Raji (cell line): ENCODE measurements around the gene CREBRF.

ENCODE experiments used
- POLR2A ChIP-seq: IDR thresholded peaks from 2 replicates; pipeline ENCODE4 v1.6.1; 2011; ENCODE audit warnings: low read depth, low read length, control low read depth; ENCODE audit not compliant: insufficient read depth

Gene CREBRF

DNA sequence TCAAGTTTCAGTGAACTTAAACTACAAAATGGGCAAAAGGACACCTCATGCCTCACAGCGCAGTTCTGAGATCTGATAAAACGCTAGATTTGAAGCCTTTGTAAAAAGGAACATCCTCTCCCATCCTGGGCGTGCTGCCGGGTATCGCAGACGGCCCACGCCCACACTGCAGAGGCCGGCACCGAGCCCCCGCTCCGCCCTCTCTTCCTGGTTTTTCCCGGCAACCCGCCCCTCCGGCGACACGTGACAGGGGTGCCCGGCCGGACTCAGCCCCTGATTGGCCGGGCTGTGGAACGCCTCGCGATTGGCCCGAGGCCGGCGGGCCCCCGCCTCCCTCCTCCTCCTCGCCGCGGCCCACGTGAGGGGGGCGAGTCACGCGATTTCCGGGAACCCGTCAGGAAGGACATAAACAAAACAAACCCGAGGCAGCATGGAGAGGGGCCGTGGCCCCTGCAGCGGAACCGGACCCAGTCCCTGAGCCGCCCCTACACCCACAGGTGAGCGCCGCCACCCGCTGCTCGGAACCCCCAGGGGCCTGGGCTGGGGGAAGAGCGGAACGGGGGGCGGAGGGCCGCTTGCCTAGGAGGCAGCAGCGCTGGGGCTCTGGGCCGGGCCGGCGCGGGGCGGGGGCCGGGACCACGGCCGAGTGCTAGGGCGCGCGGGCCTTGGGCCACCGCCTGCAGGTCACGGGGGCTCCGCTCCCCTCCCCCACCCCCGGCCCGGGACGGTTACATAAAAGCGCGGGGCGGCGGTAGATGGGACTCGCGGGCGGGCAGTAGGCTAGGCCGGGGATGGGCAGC is at the start of gene CREBRF:
CREBRF (plus strand) TSS at position 370 of the 800 bp plus-strand sequence. CDS start 24,424 bp downstream, outside the sequence.
- peak; percentile 91 for TF ChIP-seq POLR2A

DNA sequence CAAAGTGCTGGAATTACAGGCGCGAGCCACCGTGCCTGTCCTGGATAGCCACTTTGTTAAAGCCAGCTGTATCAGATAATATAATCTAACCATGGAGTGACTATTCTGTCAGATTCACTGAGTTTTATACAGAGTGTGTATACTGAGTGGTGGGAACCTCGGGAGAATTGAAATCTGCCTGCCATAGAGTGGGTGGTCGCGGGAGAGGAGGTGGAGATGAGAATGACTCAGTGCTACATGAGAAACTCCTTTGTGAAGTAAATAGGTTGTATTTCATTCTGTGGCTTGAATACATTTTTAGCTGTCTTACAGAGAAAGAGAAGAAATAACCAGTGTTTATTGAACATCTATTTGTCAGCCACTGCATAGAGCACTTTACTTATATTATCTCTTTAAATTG is 46.1 kb upstream of the CREBRF start:
- no peak for TF ChIP-seq POLR2A

DNA sequence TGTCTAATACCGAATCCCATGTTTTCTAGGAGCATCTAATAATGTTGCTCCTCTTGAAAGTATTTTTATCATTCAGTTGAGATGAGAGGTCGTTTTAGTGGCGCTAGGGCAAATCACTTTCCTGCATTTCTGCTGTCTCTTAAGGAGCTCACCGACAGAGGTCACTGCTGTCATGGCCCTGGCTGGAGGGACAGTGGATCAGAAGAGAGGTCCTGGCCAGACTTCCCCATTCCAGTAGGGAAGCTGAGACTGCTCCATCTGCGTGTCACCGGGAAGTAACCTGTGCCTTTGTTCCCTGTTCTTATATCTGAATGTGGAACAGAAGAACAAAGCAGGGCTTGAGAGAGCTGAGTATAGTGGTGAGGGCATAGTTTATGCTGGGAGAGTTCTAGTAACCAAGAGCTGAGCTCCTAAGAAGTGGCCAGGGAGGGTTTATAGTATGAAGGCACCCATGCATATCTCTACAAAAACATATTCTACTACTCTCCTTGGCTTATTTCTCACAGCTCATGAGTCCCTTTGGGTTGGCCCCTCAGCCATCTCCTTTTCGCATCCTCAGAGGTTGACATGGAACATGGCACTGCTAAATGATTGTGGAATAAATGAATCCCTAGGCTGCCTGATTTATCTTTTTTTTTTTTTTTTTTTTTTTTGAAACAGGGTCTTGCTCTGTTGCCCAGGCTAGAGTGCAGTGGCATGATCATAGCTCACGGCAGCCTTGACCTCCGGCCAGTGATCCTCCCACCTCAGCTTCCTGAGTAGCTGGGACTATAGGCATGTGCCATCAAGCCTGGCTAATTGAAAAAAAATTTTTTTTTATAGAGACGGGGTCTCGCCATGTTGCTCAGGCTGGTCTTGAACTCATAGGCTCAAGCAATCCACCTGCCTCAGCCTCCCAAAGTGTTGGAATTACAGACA is 45.3 kb upstream of the CREBRF start:
- no peak for TF ChIP-seq POLR2A

GRCh38 chr5:173011566-173011965 is 44.6 kb upstream of the CREBRF start:
- TF ChIP-seq POLR2A: no peak

DNA sequence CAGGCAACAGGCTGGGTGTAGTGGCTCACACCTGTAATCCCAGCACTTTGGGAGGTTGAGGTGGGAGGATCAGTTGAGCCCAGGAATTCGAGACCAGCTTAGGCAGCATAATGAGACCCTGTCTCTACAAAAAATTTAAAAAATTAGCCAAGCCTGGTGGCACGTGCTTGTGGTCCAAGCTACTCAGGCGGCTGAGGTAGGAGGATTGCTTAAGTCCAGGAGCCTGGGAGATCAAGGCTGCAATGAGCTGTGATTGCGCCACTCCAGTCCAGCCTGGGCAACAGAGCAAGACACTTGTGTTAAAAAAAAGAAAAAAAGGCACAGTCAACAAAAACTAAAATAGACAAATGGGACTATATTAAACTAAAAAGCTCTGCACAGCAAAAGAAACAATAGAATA is 43.3 kb upstream of the CREBRF start:
- no peak for TF ChIP-seq POLR2A

DNA sequence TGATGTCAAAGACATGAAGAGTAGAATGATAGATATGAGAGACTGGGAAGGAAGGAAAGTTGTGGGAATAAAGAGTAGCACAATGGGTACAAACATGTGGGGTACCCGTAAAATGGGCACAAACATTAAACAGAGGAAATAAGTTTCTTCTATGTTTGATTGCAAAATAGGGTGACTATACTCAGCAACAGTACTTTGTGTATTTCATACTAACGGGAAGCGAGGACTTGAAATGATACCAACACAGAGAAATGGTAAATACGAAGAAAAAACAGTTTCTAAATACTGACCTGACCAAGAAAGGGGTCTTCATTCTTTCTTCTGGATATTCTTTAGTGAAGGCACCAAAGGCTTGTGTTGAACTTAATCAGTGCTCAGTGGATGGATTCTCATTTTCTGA is 41.5 kb upstream of the CREBRF start:
- no peak for TF ChIP-seq POLR2A

GRCh38 chr5:173015192-173015591 is 41.0 kb upstream of the CREBRF start:
- no peak for TF ChIP-seq POLR2A

GRCh38 chr5:173015598-173016455 is 40.3 kb upstream of the CREBRF start:
- no peak for TF ChIP-seq POLR2A

- TF ChIP-seq POLR2A: no peak
These were observed 39.5 kb upstream of the CREBRF start for GRCh38 chr5:173016598-173017046.

- TF ChIP-seq POLR2A: no peak
These were observed 37.8 kb upstream of the CREBRF start for GRCh38 chr5:173018358-173018757.

DNA sequence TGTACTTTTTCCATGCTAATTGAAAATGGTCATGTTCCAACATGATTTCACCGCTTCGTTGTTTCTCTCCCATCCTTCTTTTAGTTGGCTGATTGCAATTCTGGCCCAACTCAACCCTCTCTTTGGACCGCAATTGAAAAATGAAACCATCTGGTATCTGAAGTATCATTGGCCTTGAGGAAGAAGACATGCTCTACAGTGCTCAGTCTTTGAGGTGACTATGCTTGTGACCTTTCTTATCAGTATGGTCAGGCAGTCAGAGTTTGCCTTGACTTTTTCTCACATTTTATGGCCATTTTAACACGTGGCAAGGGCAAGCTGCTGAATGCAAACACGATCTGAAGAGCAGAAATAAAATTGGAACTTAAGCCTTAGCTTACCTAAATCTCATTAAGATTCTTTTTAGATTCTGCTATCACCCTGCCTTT is 36.0 kb upstream of the CREBRF start:
- no peak for TF ChIP-seq POLR2A

DNA sequence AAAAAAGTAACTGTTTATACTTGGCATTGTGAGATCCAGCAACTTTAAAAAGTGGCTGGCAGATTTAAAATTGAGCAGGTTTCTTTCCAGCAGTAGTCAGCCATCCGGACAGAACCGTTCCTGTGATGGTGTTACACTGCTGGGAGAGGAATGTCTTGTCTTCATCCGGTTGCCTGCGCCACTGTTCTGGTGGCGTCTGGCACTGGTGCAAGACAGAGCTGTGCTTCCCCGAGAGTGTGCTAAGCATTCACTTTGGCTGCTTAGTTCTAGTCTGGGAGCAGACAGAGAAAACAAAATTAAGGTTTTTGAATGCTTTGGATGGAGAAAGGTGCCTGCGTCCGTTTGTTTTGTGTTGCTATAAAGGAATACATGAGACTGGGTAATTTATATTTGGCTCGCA is 35.5 kb upstream of the CREBRF start:
- TF ChIP-seq POLR2A: no peak

GRCh38 chr5:173025651-173026050 is 30.5 kb upstream of the CREBRF start:
- TF ChIP-seq POLR2A: no peak

GRCh38 chr5:173027905-173028304 is 28.2 kb upstream of the CREBRF start:
- TF ChIP-seq POLR2A: no peak

GRCh38 chr5:173028811-173029327 is 27.3 kb upstream of the CREBRF start:
- no peak for TF ChIP-seq POLR2A
